CD4-positive, alpha-beta T cell treated with Interleukin-21 for 1 hour (primary cell): ENCODE data around the gene WNT16.
"Not testable (repeated sequence)": the region's sequence is repeated elsewhere in the genome, so short reads cannot be mapped to it uniquely, and the experiment has no call there.

Experiments used
- DNase-seq: peaks from one replicate; pipeline ENCODE4 v3.0.0-alpha.2; 2020

Gene WNT16

DNA sequence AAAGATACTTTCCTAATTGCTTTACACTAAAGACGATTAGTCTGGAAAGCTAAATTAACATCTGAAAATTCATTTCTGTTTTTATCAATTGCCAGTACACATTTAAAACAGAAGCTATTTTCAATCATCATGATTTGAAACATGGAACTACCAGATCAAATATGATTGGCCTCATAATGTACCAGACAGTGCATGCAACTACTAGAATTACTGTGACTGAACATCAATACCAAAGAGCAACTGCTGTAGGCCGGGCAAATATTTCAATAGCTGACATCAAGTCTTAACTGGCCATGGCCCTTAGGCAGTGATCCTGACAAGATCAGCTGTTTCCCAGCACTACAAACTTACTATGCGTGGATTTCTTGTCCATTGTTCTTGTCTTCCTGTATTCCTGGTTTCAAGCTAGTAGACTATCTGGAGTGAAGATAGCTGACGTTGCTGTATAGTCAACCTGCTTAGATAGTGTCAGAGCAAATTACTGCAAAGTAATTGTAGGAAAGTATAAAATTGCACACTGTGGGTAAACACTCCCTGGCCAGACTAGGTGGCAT is 21.7 kb upstream of the WNT16 start:
- no peak for DNase-seq

DNA sequence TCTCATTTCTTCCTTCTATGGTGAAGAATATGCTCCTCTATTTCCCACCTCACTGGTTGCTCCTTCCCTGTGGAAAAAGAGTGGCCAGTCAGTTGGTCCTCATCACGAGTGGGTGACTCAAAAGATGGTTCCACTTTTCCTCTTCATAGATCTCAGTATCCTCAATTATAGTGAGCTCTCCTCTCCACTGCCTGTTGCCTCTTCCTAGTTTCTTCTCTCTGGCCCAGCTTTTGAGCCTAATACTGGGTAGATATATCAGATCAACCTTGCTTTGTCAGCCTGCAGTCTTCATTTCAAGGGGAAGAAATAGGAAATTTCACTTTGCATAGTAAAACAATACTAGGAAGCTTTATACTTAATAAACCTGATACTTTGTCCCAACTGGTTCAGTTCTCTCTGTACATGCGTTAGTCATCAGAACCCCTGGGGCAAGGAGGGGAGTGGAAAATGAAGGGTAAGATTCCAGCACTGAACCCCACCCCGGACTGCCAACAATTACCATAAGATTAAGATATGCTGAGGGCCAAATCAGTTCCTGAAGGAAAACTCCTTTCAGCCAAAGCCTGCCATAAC is 15.5 kb upstream of the WNT16 start:
- DNase-seq: no peak

DNA sequence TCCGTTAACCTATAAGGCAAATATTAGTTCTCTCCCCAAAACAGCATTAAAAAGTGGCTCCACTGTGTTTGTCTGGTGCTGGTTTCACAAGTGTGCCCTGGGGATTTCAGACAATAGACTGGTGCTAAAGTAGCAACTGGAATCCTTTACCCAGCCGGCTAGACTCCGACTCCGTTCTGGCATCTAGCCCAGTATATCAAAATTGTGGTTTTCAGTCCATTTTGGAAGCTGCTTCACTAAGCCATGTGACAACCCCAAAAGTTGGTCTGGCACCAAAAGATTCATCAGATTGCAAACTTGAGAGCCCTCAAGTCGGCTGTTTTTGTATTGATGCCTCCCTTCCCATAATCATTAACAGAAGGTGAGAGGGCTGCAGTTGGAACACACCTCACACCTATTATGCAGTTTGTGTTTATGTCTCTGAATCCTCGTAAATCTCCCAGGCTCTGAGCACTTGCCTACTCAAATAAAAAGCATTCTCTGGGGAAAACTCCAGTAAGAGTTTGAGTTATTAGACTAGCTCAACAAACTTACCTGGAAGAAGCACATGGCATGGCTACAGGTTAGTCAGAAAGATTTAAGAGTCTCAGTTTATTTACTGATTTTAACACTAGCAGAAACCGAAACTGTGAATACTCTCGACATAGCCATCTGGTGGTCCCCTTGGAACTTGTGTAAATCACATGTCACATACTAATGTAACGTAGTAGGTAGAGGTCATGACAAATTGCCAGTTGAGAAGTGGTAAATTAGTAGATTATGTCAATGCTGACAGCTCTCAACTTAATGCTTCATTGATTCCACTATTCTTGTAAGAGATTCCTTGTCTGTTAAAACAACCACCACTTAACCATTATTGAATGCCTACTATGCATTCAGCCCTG is 14.8 kb upstream of the WNT16 start:
- no peak for DNase-seq

DNA sequence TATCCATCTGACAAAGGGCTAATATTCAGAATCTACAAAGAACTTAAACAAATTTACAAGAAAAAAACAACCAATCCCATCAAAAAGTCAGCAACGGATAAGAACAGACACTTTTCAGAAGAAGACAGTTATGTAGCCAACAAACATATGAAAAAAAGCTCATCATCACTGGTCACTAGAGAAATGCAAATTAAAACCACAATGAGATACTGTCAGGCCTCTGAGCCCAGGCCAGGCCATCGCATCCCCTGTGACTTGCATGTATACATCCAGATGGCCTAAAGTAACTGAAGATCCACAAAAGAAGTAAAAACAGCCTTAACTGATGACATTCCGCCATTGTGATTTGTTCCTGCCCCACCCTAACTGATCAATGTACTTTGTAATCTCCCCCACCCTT is 13.6 kb upstream of the WNT16 start:
- DNase-seq: not testable (repeated sequence)

DNA sequence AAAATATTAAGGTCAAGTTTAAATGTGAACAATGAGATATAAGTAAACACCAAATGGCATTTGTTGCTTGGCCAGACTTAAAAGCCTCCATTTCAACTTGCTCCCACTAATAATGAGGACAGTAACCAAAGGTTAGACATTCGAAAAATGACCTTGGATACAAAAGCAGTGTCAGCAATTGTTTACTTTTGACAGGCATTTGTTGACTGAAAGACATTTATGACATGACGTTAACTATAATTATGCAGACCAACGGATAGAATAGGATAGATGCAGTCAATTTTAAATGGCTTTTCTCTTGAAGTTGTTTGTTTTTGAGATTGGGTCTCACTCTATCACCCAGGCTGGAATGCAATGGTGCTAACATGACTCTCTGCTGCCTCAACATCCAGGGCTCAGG is 6.3 kb upstream of the WNT16 start:
- no peak for DNase-seq

DNA sequence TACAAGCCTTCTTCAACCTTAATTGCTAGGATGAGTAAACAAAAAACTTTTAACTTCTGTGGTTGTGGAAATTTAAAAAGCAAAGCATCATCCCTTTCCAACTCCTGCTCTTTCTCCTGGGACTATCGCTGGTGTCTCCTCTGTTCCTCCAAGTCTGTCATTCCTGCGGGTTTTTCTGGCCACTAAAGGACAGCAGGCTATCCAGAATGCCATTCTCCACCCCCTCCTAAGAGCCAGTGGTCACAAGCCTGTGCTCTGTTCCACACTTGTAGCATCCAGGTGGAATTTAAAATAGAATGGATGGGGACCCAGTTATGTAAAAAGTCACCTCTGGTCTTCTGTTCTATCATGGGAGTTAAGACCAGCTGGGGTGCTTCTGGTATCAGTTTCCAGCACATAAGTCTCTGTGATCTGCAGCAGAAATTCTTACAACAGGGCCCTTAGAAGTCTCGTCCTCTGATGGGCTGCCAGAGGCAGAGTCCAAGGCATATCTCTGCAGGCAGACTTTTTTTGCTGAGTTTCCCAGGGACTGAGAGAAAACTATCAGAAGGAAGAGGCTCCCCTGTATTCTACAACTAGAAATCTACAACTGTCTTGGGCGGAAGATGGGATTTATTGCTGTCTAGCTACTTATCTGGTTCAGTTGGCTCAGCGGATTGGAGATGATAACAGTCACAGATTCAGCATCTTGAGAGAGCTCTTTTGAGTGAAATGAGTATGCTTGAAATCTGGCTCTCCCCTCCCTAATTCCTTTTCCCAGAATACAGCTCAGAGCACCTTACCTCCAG is 5.1 kb upstream of the WNT16 start:
- no peak for DNase-seq

DNA sequence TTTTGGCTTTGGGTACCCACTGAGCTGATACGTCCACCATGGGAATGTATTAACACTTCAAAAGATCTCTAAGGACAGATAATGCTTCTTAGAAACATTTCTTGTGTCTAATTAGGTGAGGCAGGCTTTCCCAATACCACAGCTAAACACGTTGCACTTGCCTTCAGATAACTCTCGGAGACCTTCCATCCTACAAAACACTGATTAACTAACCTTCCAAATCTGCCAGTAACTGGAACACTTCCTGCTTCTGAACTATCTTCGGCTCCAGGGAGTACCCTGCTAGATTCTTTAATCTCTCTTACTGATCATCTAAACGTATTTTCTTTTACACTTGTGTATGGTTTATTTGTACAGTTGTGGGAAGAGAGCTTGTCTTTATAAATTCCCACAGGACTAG is 1.1 kb upstream of the WNT16 start:
- DNase-seq: no peak

DNA sequence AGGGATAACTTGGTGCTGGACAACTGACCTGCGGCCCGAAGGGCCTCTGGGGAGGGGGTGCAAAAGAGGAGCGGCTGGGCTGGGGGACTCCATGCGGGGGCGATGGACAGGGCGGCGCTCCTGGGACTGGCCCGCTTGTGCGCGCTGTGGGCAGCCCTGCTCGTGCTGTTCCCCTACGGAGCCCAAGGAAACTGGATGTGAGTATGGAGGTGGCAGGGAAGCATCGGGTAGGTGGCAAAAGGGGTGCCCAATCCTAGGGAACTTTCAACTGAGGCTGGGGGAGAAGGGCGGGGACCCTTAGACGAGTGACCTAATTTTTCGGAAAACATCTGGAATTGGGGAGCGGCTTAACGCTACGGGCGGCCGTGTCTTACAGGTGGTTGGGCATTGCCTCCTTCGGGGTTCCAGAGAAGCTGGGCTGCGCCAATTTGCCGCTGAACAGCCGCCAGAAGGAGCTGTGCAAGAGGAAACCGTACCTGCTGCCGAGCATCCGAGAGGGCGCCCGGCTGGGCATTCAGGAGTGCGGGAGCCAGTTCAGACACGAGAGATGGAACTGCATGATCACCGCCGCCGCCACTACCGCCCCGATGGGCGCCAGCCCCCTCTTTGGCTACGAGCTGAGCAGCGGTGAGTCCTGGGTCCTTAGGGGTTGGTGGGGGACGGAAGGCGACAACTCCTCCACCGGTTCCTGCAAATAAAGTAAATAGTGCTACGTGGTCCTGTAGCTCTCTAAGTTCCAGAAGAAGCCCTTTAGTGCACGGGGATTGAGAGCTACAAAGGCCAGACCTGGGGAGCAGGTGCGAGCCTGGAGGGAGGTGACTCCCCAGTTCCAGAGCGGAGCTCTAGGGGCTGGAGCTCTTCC is 622 bp downstream of the WNT16 start:
- DNase-seq: no peak

DNA sequence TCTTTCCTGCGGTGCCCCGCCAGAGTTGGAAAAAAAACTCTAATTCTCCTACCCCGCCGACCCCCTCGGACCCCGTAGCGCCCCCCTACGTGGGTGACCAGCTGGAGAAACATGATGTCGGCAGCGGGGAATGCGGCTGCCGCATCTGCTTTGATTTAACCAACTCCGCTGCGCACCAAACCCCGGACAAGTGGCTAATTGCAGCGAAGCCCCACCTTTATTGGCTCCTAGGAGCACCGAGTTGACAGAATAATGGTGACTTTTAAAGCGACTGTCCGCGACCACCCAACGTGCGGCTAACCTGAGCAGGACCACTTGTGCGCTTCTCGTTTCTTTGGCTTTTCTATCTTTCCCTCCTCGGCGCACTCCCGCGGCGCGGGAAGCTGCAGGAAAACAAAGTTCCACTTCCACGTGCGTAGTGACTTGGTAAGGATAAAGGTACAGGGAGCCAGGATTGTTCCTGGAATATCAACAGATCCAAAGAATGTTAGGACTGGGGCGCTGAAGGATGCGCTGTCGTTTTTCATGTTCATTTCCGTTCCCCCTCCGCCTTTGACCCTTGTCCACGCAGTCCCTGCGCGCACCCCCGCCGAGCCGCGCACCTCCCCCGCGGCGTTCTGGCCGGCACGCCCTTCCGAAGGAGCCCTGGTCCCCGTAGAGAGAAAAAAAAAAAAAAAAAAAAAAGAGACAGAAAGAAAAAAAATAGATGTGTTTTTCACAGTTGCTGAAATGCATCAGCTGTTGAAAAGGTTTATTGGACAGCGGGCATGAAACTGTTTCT is 1.4 kb downstream of the WNT16 start:
- DNase-seq: no peak

DNA sequence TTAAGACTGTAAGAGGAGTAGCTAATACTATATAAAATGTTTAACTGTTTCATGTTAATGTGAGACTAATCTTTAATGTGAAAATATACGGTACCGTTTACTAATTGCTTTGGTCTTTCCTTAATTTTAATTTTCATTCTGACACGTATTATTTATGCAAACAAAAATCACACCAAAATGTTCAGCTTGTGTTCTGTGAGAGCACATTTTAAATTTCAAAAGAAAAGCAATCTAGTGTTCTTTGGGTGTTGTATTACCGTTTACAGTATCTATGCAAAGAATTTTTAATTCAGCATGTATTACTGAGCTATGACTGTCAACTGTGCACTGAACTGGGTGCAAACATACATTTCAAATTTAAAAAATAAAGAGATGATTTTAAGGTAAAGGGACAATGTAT is 2.2 kb downstream of the WNT16 start:
- no peak for DNase-seq

DNA sequence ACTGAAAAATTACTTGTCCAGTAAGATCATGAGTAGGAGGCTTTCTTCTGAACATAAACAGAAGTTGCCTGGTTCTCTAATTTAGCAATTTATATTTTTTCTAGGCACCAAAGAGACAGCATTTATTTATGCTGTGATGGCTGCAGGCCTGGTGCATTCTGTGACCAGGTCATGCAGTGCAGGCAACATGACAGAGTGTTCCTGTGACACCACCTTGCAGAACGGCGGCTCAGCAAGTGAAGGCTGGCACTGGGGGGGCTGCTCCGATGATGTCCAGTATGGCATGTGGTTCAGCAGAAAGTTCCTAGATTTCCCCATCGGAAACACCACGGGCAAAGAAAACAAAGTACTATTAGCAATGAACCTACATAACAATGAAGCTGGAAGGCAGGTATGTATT is 2.8 kb downstream of the WNT16 start:
- no peak for DNase-seq

DNA sequence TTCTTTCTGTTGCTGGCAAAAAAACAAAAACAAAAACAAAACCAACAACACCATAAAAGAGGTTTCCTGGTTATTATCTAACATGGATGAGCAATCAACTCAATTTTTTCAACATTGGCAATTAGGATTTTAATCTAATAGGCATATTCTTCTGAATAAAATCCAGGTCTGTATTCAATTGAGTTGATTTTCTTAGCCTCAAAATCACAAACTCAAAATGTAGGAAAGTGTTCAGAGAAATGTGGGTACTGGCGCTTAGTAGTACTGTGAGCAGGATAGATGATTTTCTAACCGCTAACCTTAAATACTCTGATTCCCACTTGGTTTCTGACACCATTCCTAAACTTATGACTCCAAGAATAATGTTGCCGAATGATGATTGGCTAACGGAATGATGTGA is 5.6 kb downstream of the WNT16 start:
- no peak for DNase-seq

DNA sequence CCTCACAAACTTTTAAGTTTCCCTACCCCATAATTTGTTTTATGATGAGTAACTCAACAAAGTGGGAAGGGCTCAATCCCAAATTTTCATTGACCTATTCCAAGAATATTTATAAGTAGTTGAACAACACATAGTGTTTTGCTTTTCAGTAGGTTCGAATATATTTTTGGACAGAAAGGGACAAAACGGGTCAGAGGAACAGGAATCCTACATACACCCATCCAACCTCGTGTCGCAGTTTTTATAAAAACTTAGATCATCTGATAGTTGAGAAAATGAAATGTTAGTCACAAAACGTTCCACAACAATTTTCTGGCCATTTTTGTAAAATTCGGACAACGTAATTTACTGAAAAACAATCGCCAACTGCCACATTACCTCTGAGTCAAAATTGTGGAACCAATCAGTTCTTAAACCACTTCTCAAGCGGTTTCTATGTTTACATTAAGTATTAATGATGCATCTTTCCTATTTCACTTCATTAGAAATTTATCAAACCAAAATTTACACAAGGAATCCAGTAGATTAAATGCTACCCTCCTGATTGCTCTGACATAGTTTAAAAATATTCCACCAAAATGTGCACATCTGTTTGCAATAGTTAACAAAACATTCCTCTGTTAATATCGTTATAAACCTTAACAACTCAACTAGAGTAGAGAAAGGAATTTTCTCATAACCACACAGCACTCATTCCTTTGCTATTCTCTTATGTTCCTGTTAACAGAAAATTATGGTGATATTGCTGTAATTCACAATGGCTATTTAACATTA is 6.3 kb downstream of the WNT16 start:
- no peak for DNase-seq

DNA sequence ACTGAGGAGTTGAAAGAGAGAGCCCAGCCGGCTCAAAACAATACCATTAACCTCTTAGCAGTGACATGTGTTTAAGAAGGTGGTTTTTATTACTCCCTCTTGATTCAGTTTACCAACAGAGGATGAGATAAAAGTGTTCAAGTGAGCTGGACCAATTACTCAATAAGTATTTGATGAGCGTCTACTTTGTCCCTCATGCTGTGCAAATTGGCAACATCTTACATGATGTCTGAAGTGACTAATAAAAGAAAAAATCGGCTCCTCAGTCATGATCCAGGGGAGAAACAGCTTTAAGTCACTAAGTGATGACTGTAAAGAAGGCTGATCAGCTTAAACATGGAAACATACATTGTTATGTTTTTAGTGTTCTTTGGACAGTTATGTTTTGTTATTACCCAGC is 7.8 kb downstream of the WNT16 start:
- no peak for DNase-seq

DNA sequence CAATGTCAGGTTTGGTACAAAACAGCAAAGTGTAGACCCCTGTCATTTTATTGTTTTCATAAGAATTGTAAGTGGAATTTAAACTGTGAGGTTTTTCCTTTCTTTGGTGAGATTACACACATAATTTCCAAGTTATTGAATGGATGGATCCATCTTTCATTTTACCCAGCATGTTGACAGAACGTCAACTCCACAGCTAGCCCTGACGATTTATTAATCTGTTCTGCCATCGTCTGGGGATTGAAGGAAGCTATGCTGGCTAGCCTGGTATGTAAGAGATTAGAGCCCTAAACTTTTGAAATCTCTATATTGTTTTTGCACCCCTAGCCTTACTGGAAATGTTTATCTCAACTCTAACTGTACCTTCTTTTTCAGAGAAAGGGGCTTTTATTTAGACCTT is 8.6 kb downstream of the WNT16 start:
- no peak for DNase-seq

DNA sequence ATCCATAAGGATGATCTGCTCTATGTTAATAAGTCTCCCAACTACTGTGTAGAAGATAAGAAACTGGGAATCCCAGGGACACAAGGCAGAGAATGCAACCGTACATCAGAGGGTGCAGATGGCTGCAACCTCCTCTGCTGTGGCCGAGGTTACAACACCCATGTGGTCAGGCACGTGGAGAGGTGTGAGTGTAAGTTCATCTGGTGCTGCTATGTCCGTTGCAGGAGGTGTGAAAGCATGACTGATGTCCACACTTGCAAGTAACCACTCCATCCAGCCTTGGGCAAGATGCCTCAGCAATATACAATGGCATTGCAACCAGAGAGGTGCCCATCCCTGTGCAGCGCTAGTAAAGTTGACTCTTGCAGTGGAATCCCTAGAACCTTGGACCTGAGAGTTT is 10.3 kb downstream of the WNT16 start:
- no peak for DNase-seq

DNA sequence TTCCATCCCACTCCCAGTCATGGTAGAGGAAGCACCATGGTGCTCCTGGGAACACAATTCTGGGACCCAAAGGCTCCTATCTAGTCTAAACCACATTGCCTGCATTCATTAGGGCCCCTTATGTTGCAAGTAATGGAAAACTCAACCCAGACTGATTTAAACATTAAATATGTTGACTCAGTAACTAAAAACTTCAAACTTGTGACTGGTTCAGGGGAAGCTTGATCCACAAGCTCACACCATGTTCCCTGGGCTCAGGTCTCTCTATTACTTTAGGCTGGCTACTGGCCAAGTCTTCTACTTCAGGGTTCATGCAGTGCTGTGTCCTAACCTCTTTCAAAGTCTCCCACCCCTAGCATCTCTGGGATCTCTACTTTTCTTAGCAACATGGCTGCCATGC is 13.1 kb downstream of the WNT16 start:
- DNase-seq: no peak

DNA sequence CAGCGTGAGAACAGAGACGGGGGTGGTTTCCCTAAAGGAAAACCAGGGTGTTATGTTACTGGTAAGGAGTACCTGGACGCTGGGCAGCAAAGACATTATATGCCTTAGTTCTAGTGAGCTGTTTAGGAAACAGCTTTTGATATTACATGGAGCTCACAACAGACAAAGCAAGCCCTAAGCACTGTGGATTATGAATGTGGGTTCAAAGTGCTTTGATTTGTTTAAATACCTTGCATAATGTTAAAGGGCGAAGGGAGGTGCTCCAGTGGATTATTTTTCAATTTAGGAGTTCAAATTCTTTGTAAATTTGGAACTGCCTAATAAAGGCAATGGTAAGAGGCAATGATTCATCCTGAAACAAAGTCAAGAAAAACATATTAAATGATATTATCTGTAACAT is 13.8 kb downstream of the WNT16 start:
- DNase-seq: no peak

DNA sequence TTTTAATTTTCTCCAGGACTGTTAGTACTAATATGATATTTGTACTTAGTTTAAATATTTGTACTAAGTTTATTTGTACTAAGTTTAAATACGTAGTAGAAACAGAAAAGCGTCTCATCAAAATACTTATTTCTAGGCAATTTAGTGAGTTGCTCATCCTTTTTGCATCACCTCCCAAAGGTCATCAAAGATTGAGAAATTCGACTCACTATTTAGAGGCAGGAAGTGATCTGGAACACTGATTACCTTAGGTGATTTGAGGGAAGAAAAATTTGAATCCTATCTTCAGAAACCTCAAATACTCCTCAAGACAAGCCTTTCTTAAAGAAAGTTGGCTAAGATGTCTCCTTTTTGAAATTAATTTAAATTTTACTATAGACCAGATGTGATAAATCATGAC is 14.5 kb downstream of the WNT16 start:
- DNase-seq: no peak

DNA sequence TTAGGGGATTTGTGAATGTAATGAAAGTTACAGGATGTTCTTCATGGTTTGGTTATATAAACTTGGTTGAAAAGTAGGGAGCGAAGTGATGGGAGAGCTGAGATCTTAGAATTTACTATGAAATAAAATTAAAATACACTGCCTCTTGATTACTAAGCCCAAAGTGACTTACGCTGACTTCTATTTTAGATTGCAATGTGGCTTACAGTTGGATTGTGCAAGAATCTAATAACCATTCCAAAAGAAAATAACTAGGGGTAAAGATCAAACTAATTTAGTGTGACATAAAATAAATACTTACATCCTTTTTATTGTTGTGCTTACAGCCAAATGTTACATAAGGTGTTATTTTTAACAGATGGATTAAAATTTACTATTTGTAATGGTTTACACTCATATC is 15.3 kb downstream of the WNT16 start:
- DNase-seq: no peak

DNA sequence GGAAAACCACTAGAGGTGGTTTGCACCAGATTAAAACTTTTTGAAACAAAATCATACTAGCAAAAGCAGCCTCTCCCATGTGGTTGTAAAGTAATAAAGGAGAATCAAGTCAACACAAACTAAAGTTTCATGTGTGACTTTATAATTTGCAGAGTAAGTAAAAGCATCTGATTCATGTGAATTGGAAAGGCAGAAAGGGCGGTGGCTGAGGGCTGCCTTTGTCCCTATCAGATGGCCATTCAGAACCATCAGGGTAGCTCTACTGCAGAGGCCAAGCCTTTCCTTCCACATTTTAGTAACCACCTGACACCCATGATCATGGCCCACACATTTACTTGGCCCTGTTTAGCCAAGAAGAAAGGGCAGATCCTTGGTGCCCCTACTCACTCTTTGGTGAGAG is 15.7 kb downstream of the WNT16 start:
- DNase-seq: no peak
